ENCODE results near the gene FLNA. TPM values are rescaled to one million over a fixed set of nuclear protein-coding genes. Genes with fewer than 3 reads are reported as not detected.

The FLNA gene
- total and polyA plus RNA-seq, 10 of the 15 experiments (the other 5 are each of a cell fraction or from before 2014, with no cell fraction given) = 5.1 to 643 (median 171) TPM

- POLR2A ChIA-PET = no interaction called here
- Histone ChIP-seq H3K4me1 (ENCODE audit: control insufficient read depth, insufficient read depth, low read length) (peaks cover 13% of the 10 kb centered on the region), H3K9ac (ENCODE audit: control insufficient read depth, insufficient read depth, low read length) (no peak overlapping the region), H3K27me3 (replicated peaks in 1 of 2; ENCODE audit: control insufficient read depth in 2 of 2, insufficient read depth in 2 of 2, low read length in 1 of 2) (no peaks in the 10 kb centered on the region), H3K36me3 (ENCODE audit: control insufficient read depth in 2 of 2, insufficient read depth in 2 of 2, low read length in 1 of 2) (no peaks in the 10 kb centered on the region), H3K9me3 (replicated peaks; ENCODE audit: control insufficient read depth, insufficient read depth, low read length) (no peaks in the 10 kb centered on the region), H2AFZ (ENCODE audit: control insufficient read depth, low read depth, low read length) (no peak overlapping the region), H3K4me3 (no peak overlapping the region), H4K20me1 (ENCODE audit: control insufficient read depth, insufficient read depth) (no peaks in the 10 kb centered on the region), H3K27ac (ENCODE audit: control insufficient read depth, insufficient read depth) (no peak overlapping the region), H3K79me2 (ENCODE audit: control insufficient read depth, insufficient read depth, low read length) (no peaks in the 10 kb centered on the region), H3K4me2 (ENCODE audit: control insufficient read depth, insufficient read depth) (no peak overlapping the region)
- no peak for TF ChIP-seq SP1 (IDR thresholded peaks at IDR 0.05; ENCODE audit: low read depth, low read length)
- TF ChIP-seq SREBF2 (IDR thresholded peaks at IDR 0.05; ENCODE audit: low read length) = no peak
- TF ChIP-seq KAT2A (conservative IDR thresholded peaks at IDR 0.05; ENCODE audit: control insufficient read depth, low read depth, low read length) = no peak
- TF ChIP-seq ETV6 (conservative IDR thresholded peaks at IDR 0.05 in 1 of 2, IDR thresholded peaks at IDR 0.05 in 1 of 2; ENCODE audit: borderline replicate concordance in 1 of 2, low read depth in 1 of 2) = no peak
- BruUV-seq (replicated peaks) = no TSS peak
- CTCF ChIA-PET = interaction anchor here (1.4 kb wide), 1 partner anchor 20 kb away, joined by 3 read pairs; no protein-coding TSS in a partner anchor
- in situ Hi-C loops (cut with MboI) = no loop called here
- intact Hi-C loops (cut with micrococcal nuclease; ENCODE audit: unreplicated experiment) = no loop called here
- no peak for FAIRE-seq
- SMC1A ChIA-PET (ENCODE audit: uncharacterized antibody, unreplicated experiment) = interaction anchor here (1.6 kb wide), 1 partner anchor 208 kb away, joined by 3 read pairs; no protein-coding TSS in a partner anchor
- no peak for DNase-seq (ENCODE audit: low read depth, low spot score)
- ATAC-seq = no peak
- 54% methylated on average over 8 of the region's 8 CpGs for WGBS (ENCODE audit: insufficient coverage, insufficient replicate concordance, low lambda C conversion rate, missing lambda C conversion rate)
- RAD21 ChIA-PET (ENCODE audit: unreplicated experiment) = interaction anchor here (1.6 kb wide), 1 partner anchor 202 kb away, joined by 3 read pairs; no protein-coding TSS in a partner anchor
These were observed 48.9 kb downstream of the FLNA start for GRCh38 chrX:154325541-154325940.

GRCh38 chrX:154323537-154323936 is 50.9 kb downstream of the FLNA start:
- Histone ChIP-seq H3K4me3 (no peak overlapping the region), H3K36me3 (ENCODE audit: control insufficient read depth in 2 of 2, insufficient read depth in 2 of 2, low read length in 1 of 2) (no peaks in the 10 kb centered on the region), H3K4me2 (ENCODE audit: control insufficient read depth, insufficient read depth) (no peak overlapping the region), H4K20me1 (ENCODE audit: control insufficient read depth, insufficient read depth) (no peaks in the 10 kb centered on the region), H3K4me1 (ENCODE audit: control insufficient read depth, insufficient read depth, low read length) (peaks cover 13% of the 10 kb centered on the region), H3K9me3 (replicated peaks; ENCODE audit: control insufficient read depth, insufficient read depth, low read length) (no peaks in the 10 kb centered on the region), H3K9ac (ENCODE audit: control insufficient read depth, insufficient read depth, low read length) (no peak overlapping the region), H2AFZ (ENCODE audit: control insufficient read depth, low read depth, low read length) (no peak overlapping the region), H3K79me2 (ENCODE audit: control insufficient read depth, insufficient read depth, low read length) (no peaks in the 10 kb centered on the region), H3K27me3 (replicated peaks in 1 of 2; ENCODE audit: control insufficient read depth in 2 of 2, insufficient read depth in 2 of 2, low read length in 1 of 2) (no peaks in the 10 kb centered on the region), H3K27ac (ENCODE audit: control insufficient read depth, insufficient read depth) (no peak overlapping the region)
- FAIRE-seq = no peak
- CTCF ChIA-PET = no interaction called here
- no TSS peak for BruUV-seq (replicated peaks)
- TF ChIP-seq, protein P1, sequence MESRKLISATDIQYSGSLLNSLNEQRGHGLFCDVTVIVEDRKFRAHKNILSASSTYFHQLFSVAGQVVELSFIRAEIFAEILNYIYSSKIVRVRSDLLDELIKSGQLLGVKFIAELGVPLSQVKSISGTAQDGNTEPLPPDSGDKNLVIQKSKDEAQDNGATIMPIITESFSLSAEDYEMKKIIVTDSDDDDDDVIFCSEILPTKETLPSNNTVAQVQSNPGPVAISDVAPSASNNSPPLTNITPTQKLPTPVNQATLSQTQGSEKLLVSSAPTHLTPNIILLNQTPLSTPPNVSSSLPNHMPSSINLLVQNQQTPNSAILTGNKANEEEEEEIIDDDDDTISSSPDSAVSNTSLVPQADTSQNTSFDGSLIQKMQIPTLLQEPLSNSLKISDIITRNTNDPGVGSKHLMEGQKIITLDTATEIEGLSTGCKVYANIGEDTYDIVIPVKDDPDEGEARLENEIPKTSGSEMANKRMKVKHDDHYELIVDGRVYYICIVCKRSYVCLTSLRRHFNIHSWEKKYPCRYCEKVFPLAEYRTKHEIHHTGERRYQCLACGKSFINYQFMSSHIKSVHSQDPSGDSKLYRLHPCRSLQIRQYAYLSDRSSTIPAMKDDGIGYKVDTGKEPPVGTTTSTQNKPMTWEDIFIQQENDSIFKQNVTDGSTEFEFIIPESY (IDR thresholded peaks at IDR 0.05) = no peak
- no peak for TF ChIP-seq BCLAF1 (IDR thresholded peaks at IDR 0.05)
- TF ChIP-seq IRF5 (IDR thresholded peaks at IDR 0.05; ENCODE audit: borderline replicate concordance) = no peak
- no peak for TF ChIP-seq EGR1 (IDR thresholded peaks at IDR 0.05; ENCODE audit: borderline replicate concordance in 1 of 2, low read depth in 2 of 2, low read length in 2 of 2)
- WGBS (ENCODE audit: insufficient coverage, insufficient replicate concordance, low lambda C conversion rate, missing lambda C conversion rate) = 40% methylated on average over 7 of the region's 7 CpGs
- DNase-seq (ENCODE audit: low read depth, low spot score) = no peak
- SMC1A ChIA-PET (ENCODE audit: uncharacterized antibody, unreplicated experiment) = no interaction called here
- RAD21 ChIA-PET (ENCODE audit: unreplicated experiment) = no interaction called here
- in situ Hi-C loops (cut with MboI) = loop anchor here (25.0 kb wide), 1 partner anchor 186 kb away; the partner anchor contains the start of gene OPN1LW
- intact Hi-C loops (cut with micrococcal nuclease; ENCODE audit: unreplicated experiment) = no loop called here
- POLR2A ChIA-PET = no interaction called here
- no peak for ATAC-seq

Data from GM12878 (cell line).